ENCODE data around the gene CAMK2G. TPM values are rescaled to one million over a fixed set of nuclear protein-coding genes. Genes with fewer than 3 reads are reported as not detected.
"Not testable (repeated sequence)": the region's sequence is repeated elsewhere in the genome, so short reads cannot be mapped to it uniquely, and the experiment has no call there.

Gene CAMK2G
- total RNA-seq, 1 donor from 2014 or later = 25.9 TPM

DNA sequence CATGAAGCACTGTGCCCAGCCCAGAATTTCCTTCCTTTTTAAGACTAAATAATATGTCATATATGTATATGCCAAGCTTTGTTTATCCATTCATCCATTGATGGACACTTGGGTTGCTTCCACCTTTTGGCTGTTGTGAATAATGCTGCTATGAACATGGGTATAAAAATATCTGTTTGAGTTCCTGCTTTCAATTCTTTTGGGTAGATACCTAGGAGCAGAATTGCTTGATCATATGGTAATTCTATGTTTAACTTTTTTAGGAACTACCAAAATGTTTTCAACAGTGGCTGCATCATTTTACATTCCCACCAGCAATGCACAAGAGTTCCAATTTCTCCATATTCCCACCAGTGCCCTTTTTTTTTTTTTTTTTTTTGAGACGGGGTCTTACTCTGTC lies 23.3 kb upstream of the CAMK2G start:
- DNase-seq = no peak
- H3K4me1 Mint-ChIP-seq (ENCODE audit: low read depth, unreplicated experiment) = no peaks in the 10 kb centered on the region
- peaks cover 1% of the 10 kb centered on the region for H3K27me3 Mint-ChIP-seq (ENCODE audit: unreplicated experiment)
- TF ChIP-seq, protein P1, sequence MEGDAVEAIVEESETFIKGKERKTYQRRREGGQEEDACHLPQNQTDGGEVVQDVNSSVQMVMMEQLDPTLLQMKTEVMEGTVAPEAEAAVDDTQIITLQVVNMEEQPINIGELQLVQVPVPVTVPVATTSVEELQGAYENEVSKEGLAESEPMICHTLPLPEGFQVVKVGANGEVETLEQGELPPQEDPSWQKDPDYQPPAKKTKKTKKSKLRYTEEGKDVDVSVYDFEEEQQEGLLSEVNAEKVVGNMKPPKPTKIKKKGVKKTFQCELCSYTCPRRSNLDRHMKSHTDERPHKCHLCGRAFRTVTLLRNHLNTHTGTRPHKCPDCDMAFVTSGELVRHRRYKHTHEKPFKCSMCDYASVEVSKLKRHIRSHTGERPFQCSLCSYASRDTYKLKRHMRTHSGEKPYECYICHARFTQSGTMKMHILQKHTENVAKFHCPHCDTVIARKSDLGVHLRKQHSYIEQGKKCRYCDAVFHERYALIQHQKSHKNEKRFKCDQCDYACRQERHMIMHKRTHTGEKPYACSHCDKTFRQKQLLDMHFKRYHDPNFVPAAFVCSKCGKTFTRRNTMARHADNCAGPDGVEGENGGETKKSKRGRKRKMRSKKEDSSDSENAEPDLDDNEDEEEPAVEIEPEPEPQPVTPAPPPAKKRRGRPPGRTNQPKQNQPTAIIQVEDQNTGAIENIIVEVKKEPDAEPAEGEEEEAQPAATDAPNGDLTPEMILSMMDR (IDR thresholded peaks at IDR 0.05; ENCODE audit: partially characterized antibody, unreplicated experiment) = no peak
- no peak overlapping the region for H3K27ac Mint-ChIP-seq (ENCODE audit: unreplicated experiment)
- no peaks in the 10 kb centered on the region for H3K36me3 Mint-ChIP-seq (ENCODE audit: unreplicated experiment)
- H3K4me3 Mint-ChIP-seq (ENCODE audit: unreplicated experiment) = no peak overlapping the region
- no peaks in the 10 kb centered on the region for H3K9me3 Mint-ChIP-seq (ENCODE audit: unreplicated experiment)

DNA sequence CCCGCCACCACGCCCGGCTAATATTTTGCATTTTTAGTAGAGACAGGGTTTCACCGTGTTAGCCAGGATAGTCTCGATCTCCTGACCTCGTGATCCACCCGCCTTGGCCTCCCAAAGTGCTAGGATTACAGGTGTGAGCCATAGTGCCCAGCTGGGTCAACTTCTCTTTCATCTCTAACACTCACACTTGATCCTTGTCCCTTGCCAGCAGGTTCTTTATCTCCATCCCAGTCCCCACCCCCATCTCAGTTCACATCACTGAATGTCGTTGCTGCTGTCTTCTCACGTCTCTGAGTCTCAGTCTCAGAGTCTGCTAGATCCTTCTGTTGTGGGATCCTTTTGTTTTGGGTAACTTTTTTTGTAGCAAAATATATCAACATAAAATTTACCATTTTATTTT lies 21.0 kb upstream of the CAMK2G start:
- not testable (repeated sequence) for H3K36me3 Mint-ChIP-seq (ENCODE audit: unreplicated experiment); H3K27me3 Mint-ChIP-seq (ENCODE audit: unreplicated experiment); H3K9me3 Mint-ChIP-seq (ENCODE audit: unreplicated experiment); H3K4me1 Mint-ChIP-seq (ENCODE audit: low read depth, unreplicated experiment); DNase-seq; H3K4me3 Mint-ChIP-seq (ENCODE audit: unreplicated experiment); H3K27ac Mint-ChIP-seq (ENCODE audit: unreplicated experiment)

DNA sequence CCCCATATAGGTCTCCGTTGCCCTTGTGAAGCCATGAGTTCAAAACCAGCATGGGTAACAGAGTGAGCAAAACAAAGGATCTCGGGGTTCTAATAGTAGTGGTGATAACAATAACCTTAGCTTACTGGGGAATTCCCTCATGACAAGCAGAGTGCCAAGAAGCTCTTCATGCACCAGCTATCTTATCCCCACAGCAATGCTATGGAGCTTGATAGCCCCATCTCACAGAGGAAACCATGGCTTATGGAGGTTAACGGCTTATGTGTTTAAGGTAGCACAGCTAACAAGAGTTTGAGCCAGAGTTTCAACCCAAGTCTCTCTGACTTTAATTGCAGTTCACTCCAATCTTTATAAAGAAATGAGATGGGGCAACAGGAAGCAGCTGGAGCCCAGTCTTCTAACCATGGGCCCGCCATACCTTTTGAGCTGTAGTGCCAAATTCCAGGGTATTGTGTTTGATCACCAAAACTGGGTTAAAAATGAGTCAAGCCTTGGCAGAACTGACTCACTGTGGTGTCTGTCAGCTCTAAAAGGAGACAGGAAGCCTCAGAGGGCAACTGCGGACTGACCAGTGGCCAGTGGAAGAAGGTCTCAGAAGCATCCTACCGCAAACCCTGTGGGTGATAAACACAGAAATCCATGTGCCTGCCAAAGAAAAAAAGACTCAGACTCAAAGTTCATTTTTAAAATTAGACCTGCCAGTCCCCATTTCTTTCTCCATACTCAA lies 20.1 kb upstream of the CAMK2G start:
- Mint-ChIP-seq H3K4me1 (ENCODE audit: low read depth, unreplicated experiment) (no peaks in the 10 kb centered on the region), H3K27ac (ENCODE audit: unreplicated experiment) (no peak overlapping the region), H3K9me3 (ENCODE audit: unreplicated experiment) (peaks cover 2% of the 10 kb centered on the region), H3K27me3 (ENCODE audit: unreplicated experiment) (peaks cover 1% of the 10 kb centered on the region), H3K36me3 (ENCODE audit: unreplicated experiment) (no peaks in the 10 kb centered on the region), H3K4me3 (ENCODE audit: unreplicated experiment) (no peak overlapping the region)
- DNase-seq = no peak
- TF ChIP-seq, protein P1 (IDR thresholded peaks at IDR 0.05; ENCODE audit: partially characterized antibody, unreplicated experiment) = no peak

DNA sequence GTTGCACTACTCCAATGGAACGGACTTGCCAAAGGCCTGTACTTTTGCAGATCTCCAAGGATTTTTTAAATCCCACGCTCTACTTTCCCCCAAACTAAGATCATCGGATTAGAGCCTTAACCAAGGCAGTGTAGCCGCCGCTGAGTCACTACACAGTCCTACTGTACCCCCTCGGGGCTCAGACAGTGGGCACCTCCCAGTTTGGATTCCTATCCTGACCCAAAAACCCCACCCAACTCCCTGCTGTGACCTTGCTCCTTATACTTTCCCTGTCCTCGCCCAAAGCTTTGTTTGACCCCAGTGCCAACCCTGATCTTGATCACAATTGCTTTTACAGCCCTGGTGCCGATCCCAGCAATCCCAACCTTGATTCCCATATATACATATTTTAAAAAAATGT lies 19.1 kb upstream of the CAMK2G start:
- Mint-ChIP-seq H3K36me3 (ENCODE audit: unreplicated experiment) (no peaks in the 10 kb centered on the region), H3K4me1 (ENCODE audit: low read depth, unreplicated experiment) (no peaks in the 10 kb centered on the region), H3K27ac (ENCODE audit: unreplicated experiment) (no peak overlapping the region), H3K27me3 (ENCODE audit: unreplicated experiment) (peaks cover 1% of the 10 kb centered on the region), H3K9me3 (ENCODE audit: unreplicated experiment) (peaks cover 2% of the 10 kb centered on the region), H3K4me3 (ENCODE audit: unreplicated experiment) (no peak overlapping the region)
- TF ChIP-seq, protein P1 (IDR thresholded peaks at IDR 0.05; ENCODE audit: partially characterized antibody, unreplicated experiment) = no peak
- no peak for DNase-seq

DNA sequence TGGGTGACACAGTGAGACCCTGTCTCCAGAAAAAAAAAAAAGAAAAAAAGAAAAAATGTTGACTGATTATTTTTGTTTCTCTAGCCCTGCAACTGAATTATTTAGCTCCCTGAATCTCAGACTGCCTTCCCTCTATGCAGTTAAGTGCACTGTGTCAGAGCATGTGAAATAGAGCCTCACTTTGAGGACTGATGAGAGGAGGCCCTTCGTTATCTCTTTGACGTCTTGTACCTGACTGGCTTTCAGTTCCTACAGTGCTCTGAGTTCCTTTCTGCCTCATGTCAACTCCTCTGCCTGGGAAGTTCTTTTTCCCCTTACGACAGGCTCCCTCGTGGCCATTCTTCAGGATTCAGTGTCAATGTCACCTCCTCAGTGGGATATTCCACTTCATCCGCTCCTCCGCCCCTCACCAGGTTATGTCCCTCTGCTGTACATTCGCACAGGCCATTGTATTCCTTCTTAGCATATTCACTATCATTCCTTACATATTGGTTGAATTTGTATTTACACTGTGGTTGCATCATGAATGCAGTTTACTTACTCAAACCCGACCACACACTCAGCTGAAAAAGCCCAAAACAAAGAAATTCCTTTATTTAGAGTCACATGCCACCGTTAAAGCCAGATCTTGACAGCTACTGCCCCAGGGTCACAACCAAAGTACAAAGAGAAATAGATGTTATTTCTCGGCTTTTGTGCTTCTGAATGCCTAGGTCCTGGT lies 18.1 kb upstream of the CAMK2G start:
- Mint-ChIP-seq H3K27me3 (ENCODE audit: unreplicated experiment) (peaks cover 1% of the 10 kb centered on the region), H3K36me3 (ENCODE audit: unreplicated experiment) (no peaks in the 10 kb centered on the region), H3K4me1 (ENCODE audit: low read depth, unreplicated experiment) (no peaks in the 10 kb centered on the region), H3K4me3 (ENCODE audit: unreplicated experiment) (no peak overlapping the region), H3K27ac (ENCODE audit: unreplicated experiment) (no peak overlapping the region), H3K9me3 (ENCODE audit: unreplicated experiment) (peaks cover 2% of the 10 kb centered on the region)
- no peak for DNase-seq
- TF ChIP-seq, protein P1 (IDR thresholded peaks at IDR 0.05; ENCODE audit: partially characterized antibody, unreplicated experiment) = no peak
